Mammary epithelial cell (primary cell): ENCODE measurements around the gene HSPBAP1.

ENCODE experiments used
- CTCF ChIP-seq, 2 donors: IDR thresholded peaks in 1 of 2; conservative IDR thresholded peaks in 1 of 2; 2 replicates each; pipeline ENCODE4 v1.5.1; 2011 to 2012; ENCODE audit warnings: inconsistent platforms in 2 of 2, low read length in 2 of 2, mild to moderate bottlenecking in 2 of 2, control low read depth in 1 of 2, low read depth in 1 of 2; ENCODE audit not compliant: insufficient read depth in 1 of 2; ENCODE audit errors: extremely low read depth in 1 of 2
- EZH2 ChIP-seq: IDR thresholded peaks from 2 replicates; pipeline ENCODE4 v1.6.1; 2012; ENCODE audit warnings: low read length, inconsistent platforms, borderline replicate concordance

- no peak for TF ChIP-seq CTCF (conservative IDR thresholded peaks at IDR 0.05 in 1 of 2, IDR thresholded peaks at IDR 0.05 in 1 of 2; ENCODE audit: extremely low read depth in 1 of 2, insufficient read depth in 1 of 2, low read depth in 1 of 2, low read length in 2 of 2)
- TF ChIP-seq EZH2, result no peak
These were observed 800 bp upstream of the HSPBAP1 start for GRCh38 chr3:122794483-122794778.
